ENCODE results near the gene MPV17L2. TPM values are rescaled to one million over a fixed set of nuclear protein-coding genes. Genes with fewer than 3 reads are reported as not detected.
A peak's percentile ranks its signal among the peaks of the same experiment; 100 is the strongest.

The MPV17L2 gene
- total RNA-seq, 3 donors from 2014 or later = 6.7 to 12.4 (median 12.0) TPM

DNA sequence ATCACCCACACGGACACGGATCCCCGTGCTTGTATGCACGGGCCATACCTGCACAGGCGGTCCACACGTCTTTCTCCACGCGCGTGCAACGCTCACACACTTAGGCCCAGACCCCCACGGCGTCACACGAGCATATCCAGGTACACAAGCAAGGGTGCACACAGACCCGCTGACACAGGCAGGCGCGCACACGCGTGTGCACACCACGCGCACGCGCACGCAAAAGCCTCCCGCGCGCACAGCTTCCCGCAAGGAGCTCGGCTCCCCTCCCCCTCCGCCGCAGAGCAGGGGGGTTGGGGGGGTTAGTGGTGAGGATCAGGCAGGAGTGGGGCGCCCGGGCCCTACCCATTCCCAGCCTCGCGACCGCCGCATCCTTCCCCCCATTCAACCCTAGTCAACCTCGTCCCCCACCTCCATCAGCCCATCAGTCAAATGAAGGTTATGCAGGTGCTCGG lies 10.4 kb downstream of the MPV17L2 start:
- Histone ChIP-seq H3K4me3 (peak overlapping the region; percentile 26), H3K36me3 (ENCODE audit: low read depth) (peaks cover 5% of the 10 kb centered on the region), H3K4me1 (ENCODE audit: low read depth) (peaks cover 9% of the 10 kb centered on the region), H3K9me3 (no peaks in the 10 kb centered on the region)
- intact Hi-C loops (cut with DNase I, micrococcal nuclease) = loop anchor here in 1 of 2 donors (10.0 kb wide), 1 partner anchor 51 kb away; a partner anchor contains a TSS
- peak; percentile 17 for ATAC-seq
- peak; percentile 73 to 86 (median 82) for DNase-seq
- no peak for TF ChIP-seq CTCF (IDR thresholded peaks at IDR 0.05)

GRCh38 chr19:18203863-18204393 lies 10.9 kb downstream of the MPV17L2 start, which contains the start of gene RAB3A:
TSS of gene RAB3A (minus strand) at chr19:18204042. CDS start at chr19:18202740, 1,302 bp downstream.
- intact Hi-C loops (cut with DNase I, micrococcal nuclease) = loop anchor here in 1 of 2 donors (1.0 to 10.0 kb wide), 2 partner anchors 11 to 51 kb away; partner anchors contain the start of gene MPV17L2
- DNase-seq (peak; percentile 99 to 100 (median 100)), ATAC-seq (peak; percentile 96)
- no peaks in the 10 kb centered on the region for H3K9me3 ChIP-seq
- peaks cover 5% of the 10 kb centered on the region for H3K36me3 ChIP-seq (ENCODE audit: low read depth)
- peaks cover 9% of the 10 kb centered on the region for H3K4me1 ChIP-seq (ENCODE audit: low read depth)
- TF ChIP-seq CTCF (IDR thresholded peaks at IDR 0.05) = peak; percentile 43
- peak within 1 kb of the TSS; percentile 26 for H3K4me3 ChIP-seq

DNA sequence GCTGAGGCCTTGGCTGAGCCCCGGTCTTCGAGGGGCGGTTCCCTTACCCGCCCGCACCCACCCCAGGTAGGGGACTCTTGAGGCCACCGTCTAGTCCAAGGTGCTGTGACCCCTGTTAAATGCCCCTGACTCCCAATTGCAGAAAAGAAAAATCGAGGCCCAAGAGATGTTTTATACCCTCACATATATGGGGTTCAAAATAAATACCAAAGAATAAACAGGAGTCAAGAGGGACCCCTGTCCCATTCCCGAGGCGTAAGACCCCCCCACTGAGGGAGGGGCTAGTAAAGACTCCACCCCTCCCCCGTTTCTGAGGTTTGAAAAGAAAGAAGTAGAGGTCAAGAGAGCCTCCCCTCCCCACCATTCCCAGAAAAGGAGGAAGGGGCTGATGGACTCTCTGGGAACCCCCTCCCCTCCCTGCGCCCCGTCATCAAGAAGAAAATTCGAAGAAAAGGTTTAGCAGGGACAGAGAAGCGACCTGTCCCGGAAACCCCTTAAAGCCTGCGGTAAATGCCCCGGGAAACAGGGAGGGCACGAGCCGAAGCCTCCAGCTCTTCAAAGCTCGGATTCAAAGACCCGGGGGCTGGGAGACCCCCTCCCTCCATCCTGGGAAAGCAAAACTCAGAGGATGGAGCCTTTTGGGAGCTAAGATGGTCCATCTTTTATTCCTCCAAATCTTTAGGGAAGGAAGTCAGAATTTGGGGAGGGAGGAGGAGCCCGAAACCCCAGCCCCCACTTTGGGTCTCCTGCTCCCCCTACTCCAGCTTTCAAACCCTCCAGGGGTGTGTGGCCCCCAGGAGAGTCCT lies 11.6 kb downstream of the MPV17L2 start:
- ATAC-seq (peak; percentile 7), DNase-seq (peak in 2 of 3 donors; percentile 74 to 85)
- intact Hi-C loops (cut with DNase I, micrococcal nuclease) = loop anchor here in 1 of 2 donors (1.0 to 10.0 kb wide), 2 partner anchors 11 to 50 kb away; partner anchors contain the start of gene MPV17L2
- peak overlapping the region; percentile 26 for H3K4me3 ChIP-seq
- H3K4me1 ChIP-seq (ENCODE audit: low read depth) = peaks cover 9% of the 10 kb centered on the region
- no peak for TF ChIP-seq CTCF (IDR thresholded peaks at IDR 0.05)
- H3K9me3 ChIP-seq = no peaks in the 10 kb centered on the region
- peaks cover 5% of the 10 kb centered on the region for H3K36me3 ChIP-seq (ENCODE audit: low read depth)

DNA sequence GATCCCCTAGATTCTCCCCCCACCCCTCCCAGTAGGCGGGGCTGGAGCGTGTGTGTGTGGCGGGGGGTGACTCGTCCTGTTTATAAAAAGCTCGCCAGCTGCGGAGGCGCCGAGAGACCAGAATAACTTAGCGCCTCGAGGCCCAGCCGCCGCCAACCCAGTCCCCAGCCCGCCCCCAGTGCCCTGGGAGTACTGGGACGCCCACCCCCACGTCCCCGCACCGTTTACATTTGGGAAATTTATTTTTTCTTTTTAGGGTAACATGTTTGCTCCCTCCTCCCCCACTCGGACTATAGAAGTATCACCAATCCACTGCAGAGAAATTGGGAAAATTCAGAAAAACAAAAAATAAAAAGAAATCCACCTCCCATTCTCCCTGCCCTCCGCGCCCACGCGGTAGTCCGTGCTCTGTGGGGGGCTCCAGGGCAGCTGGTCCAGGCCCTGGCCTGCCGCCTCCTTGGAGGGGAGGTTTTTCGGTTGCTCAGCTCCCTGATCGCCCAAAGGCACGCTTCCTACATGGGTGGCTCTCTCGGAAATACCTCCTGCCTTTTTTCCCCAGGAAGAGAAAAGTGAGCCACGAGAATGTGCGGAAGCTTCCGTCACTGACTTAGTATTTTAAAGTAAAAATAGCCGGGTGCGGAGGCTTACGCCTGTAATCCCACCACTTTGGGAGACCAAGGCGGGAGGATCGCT lies 12.3 kb downstream of the MPV17L2 start:
- Histone ChIP-seq H3K4me1 (ENCODE audit: low read depth) (peaks cover 9% of the 10 kb centered on the region), H3K36me3 (ENCODE audit: low read depth) (peaks cover 5% of the 10 kb centered on the region), H3K9me3 (no peaks in the 10 kb centered on the region), H3K4me3 (no peak overlapping the region)
- peak; percentile 5 for ATAC-seq
- no peak for TF ChIP-seq CTCF (IDR thresholded peaks at IDR 0.05)
- intact Hi-C loops (cut with DNase I, micrococcal nuclease) = loop anchor here in 1 of 2 donors (10.0 kb wide), 1 partner anchor 49 kb away; a partner anchor contains a TSS
- peak; percentile 83 to 88 (median 85) for DNase-seq

DNA sequence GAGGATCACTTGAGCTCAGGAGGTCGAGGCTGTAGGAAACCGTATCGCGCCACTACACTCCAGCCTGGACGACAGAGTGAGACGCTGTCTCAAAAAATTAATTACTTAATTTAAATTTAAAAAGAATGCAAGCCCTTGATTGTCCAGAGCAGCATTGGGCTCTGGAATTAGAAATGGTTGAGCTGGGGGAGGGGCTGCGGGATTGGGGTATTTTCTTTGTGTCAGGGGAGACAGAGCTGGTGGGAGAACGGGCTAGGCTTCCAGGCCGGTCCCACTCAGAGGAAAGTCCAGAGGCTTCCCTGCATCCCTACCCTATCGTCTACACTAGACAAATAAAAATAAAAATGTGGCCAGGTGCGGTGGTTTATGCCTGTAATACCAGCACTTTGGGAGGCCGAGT lies 13.0 kb downstream of the MPV17L2 start:
- H3K4me3 ChIP-seq = no peak overlapping the region
- intact Hi-C loops (cut with DNase I, micrococcal nuclease) = loop anchor here in 1 of 2 donors (10.0 kb wide), 1 partner anchor 49 kb away; a partner anchor contains a TSS

More for the DNA sequence above, 13.0 kb downstream of the MPV17L2 start:
- peaks cover 9% of the 10 kb centered on the region for H3K4me1 ChIP-seq (ENCODE audit: low read depth)
- DNase-seq = no peak
- H3K36me3 ChIP-seq (ENCODE audit: low read depth) = peaks cover 5% of the 10 kb centered on the region
- no peak for ATAC-seq
- no peak for TF ChIP-seq CTCF (IDR thresholded peaks at IDR 0.05)
- no peaks in the 10 kb centered on the region for H3K9me3 ChIP-seq

Measured in mucosa of descending colon (tissue), 3 donors.